ENCODE measurements around the gene LAG3.

The LAG3 gene

GRCh38 chr12:6771509-6772330 lies 600 bp upstream of the LAG3 start:
- Histone ChIP-seq H3K9me2 (replicated peaks; ENCODE audit: insufficient read depth, low read length) (no peaks in the 10 kb centered on the region), H3F3A (ENCODE audit: insufficient read depth) (no peaks in the 10 kb centered on the region), H4K20me1 (ENCODE audit: low read depth, low read length) (no peaks in the 10 kb centered on the region), H3K4me3 (ENCODE audit: insufficient read depth, low read length, poor library complexity, severe bottlenecking) (no peak overlapping the region), H3K27me3 (ENCODE audit: low read length) (no peaks in the 10 kb centered on the region), H3K27ac (ENCODE audit: low read depth, low read length) (no peak overlapping the region), H3K79me2 (ENCODE audit: insufficient read depth, low read length) (no peaks in the 10 kb centered on the region), H3K9me3 (ENCODE audit: insufficient read depth, low read length) (no peaks in the 10 kb centered on the region), H2AFZ (ENCODE audit: low read depth, low read length, severe bottlenecking) (no peak overlapping the region), H3K9ac (ENCODE audit: low read length) (no peak overlapping the region), H3K36me3 (ENCODE audit: low read length) (no peaks in the 10 kb centered on the region), H3K4me2 (ENCODE audit: low read depth, low read length, poor library complexity, severe bottlenecking) (no peak overlapping the region)
- no peak for TF ChIP-seq CTCF (IDR thresholded peaks at IDR 0.05; ENCODE audit: insufficient read depth, low read length, poor library complexity, severe bottlenecking)

- Histone ChIP-seq H3K9me3 (ENCODE audit: insufficient read depth, low read length) (no peaks in the 10 kb centered on the region), H3K27me3 (ENCODE audit: low read length) (no peaks in the 10 kb centered on the region), H3K36me3 (ENCODE audit: low read length) (no peaks in the 10 kb centered on the region), H4K20me1 (ENCODE audit: low read depth, low read length) (no peaks in the 10 kb centered on the region), H2AFZ (ENCODE audit: low read depth, low read length, severe bottlenecking) (no peak overlapping the region), H3F3A (ENCODE audit: insufficient read depth) (no peaks in the 10 kb centered on the region), H3K4me2 (ENCODE audit: low read depth, low read length, poor library complexity, severe bottlenecking) (no peak overlapping the region), H3K4me3 (ENCODE audit: insufficient read depth, low read length, poor library complexity, severe bottlenecking) (no peak overlapping the region), H3K79me2 (ENCODE audit: insufficient read depth, low read length) (no peaks in the 10 kb centered on the region), H3K9ac (ENCODE audit: low read length) (no peak overlapping the region), H3K27ac (ENCODE audit: low read depth, low read length) (no peak overlapping the region), H3K9me2 (replicated peaks; ENCODE audit: insufficient read depth, low read length) (no peaks in the 10 kb centered on the region)
- no peak for TF ChIP-seq EZH2phosphoT487 (conservative IDR thresholded peaks at IDR 0.05; ENCODE audit: low read length)
- no peak for TF ChIP-seq CTCF (IDR thresholded peaks at IDR 0.05; ENCODE audit: insufficient read depth, low read length, poor library complexity, severe bottlenecking)
These were observed 638 bp downstream of the LAG3 start for GRCh38 chr12:6772726-6773589.

- no peak overlapping the region for H3K4me2 ChIP-seq (ENCODE audit: low read depth, low read length, poor library complexity, severe bottlenecking)
- no peak overlapping the region for H3K4me3 ChIP-seq (ENCODE audit: insufficient read depth, low read length, poor library complexity, severe bottlenecking)
- no peak overlapping the region for H3K27ac ChIP-seq (ENCODE audit: low read depth, low read length)
These were observed 1.5 kb downstream of the LAG3 start for GRCh38 chr12:6773590-6774351.

More at GRCh38 chr12:6773590-6774351, 1.5 kb downstream of the LAG3 start:
- Histone ChIP-seq H3K9me3 (ENCODE audit: insufficient read depth, low read length) (no peaks in the 10 kb centered on the region), H2AFZ (ENCODE audit: low read depth, low read length, severe bottlenecking) (no peak overlapping the region), H3F3A (ENCODE audit: insufficient read depth) (no peaks in the 10 kb centered on the region), H3K27me3 (ENCODE audit: low read length) (no peaks in the 10 kb centered on the region), H4K20me1 (ENCODE audit: low read depth, low read length) (no peaks in the 10 kb centered on the region), H3K9me2 (replicated peaks; ENCODE audit: insufficient read depth, low read length) (no peaks in the 10 kb centered on the region), H3K36me3 (ENCODE audit: low read length) (no peaks in the 10 kb centered on the region), H3K79me2 (ENCODE audit: insufficient read depth, low read length) (no peaks in the 10 kb centered on the region), H3K9ac (ENCODE audit: low read length) (no peak overlapping the region)
- TF ChIP-seq CTCF (IDR thresholded peaks at IDR 0.05; ENCODE audit: insufficient read depth, low read length, poor library complexity, severe bottlenecking) = no peak
- TF ChIP-seq EZH2phosphoT487 (conservative IDR thresholded peaks at IDR 0.05; ENCODE audit: low read length) = no peak
